HG03097 (cell line): ENCODE measurements around the gene MIAT.

Experiments used
- ATAC-seq: cut with Tn5 transposase; IDR thresholded peaks from one replicate; pipeline ENCODE4 v1.9.1; 2021; ENCODE audit not compliant: unreplicated experiment, low FRiP score

The MIAT gene

GRCh38 chr22:26665813-26666231 is 8.4 kb downstream of the MIAT start:
- ATAC-seq, result no peak

GRCh38 chr22:26667140-26667539 is 9.8 kb downstream of the MIAT start:
- no peak for ATAC-seq

GRCh38 chr22:26669060-26669481 is 11.7 kb downstream of the MIAT start:
- ATAC-seq, result no peak

- no peak for ATAC-seq
Measured at GRCh38 chr22:26670459-26670858, 13.1 kb downstream of the MIAT start.

GRCh38 chr22:26671317-26672059 is 14.1 kb downstream of the MIAT start:
- peak; percentile 24 for ATAC-seq

GRCh38 chr22:26672060-26672471 is 14.7 kb downstream of the MIAT start:
- peak; percentile 18 for ATAC-seq

GRCh38 chr22:26672590-26673468 is 15.4 kb downstream of the MIAT start:
- peak; percentile 49 for ATAC-seq

- ATAC-seq, result no peak
Measured at GRCh38 chr22:26673486-26673885, 16.1 kb downstream of the MIAT start.

GRCh38 chr22:26674211-26675190 is 17.1 kb downstream of the MIAT start:
- no peak for ATAC-seq

GRCh38 chr22:26675687-26676268 is 18.4 kb downstream of the MIAT start:
- ATAC-seq, result no peak

- no peak for ATAC-seq
Measured at GRCh38 chr22:26677217-26677616, 19.8 kb downstream of the MIAT start.

- ATAC-seq, result no peak
Measured at GRCh38 chr22:26679003-26679629, 21.7 kb downstream of the MIAT start.

GRCh38 chr22:26680485-26680884 is 23.1 kb downstream of the MIAT start:
- ATAC-seq, result no peak

GRCh38 chr22:26681395-26681821 is 24.0 kb downstream of the MIAT start:
- no peak for ATAC-seq

GRCh38 chr22:26684168-26684567 is 26.8 kb downstream of the MIAT start:
- no peak for ATAC-seq

- ATAC-seq, result no peak
Measured at GRCh38 chr22:26685601-26686000, 28.2 kb downstream of the MIAT start.

- ATAC-seq, result no peak
Measured at GRCh38 chr22:26687439-26687838, 30.1 kb downstream of the MIAT start.

- ATAC-seq, result no peak
Measured at GRCh38 chr22:26689513-26690301, 32.3 kb downstream of the MIAT start.
